ENCODE results near the gene RPN2.

- TF ChIP-seq CTCF (IDR thresholded peaks at IDR 0.05; ENCODE audit: extremely low read depth in 1 of 2, insufficient read depth in 1 of 2, low read depth in 1 of 2, low read length in 2 of 2) (no peak), POLR2AphosphoS5 (IDR thresholded peaks at IDR 0.05; ENCODE audit: insufficient read depth, low read depth, low read length) (no peak)
Measured at GRCh38 chr20:37154684-37155298, 24.3 kb upstream of the RPN2 start.
